ENCODE measurements around the gene C4A. TPM values are rescaled to one million over a fixed set of nuclear protein-coding genes. Genes with fewer than 3 reads are reported as not detected.
"Not testable (repeated sequence)": the region's sequence is repeated elsewhere in the genome, so short reads cannot be mapped to it uniquely, and the experiment has no call there.

Gene C4A
- total RNA-seq, 1 donor from 2014 or later: 42.4 TPM

- DNase-seq (ENCODE audit: low read depth): no peak
Measured at GRCh38 chr6:31979238-31979898, 2.5 kb upstream of the C4A start.

- peak; percentile 26 for DNase-seq (ENCODE audit: low read depth)
Measured at GRCh38 chr6:31980195-31980876, 1.5 kb upstream of the C4A start.

DNA sequence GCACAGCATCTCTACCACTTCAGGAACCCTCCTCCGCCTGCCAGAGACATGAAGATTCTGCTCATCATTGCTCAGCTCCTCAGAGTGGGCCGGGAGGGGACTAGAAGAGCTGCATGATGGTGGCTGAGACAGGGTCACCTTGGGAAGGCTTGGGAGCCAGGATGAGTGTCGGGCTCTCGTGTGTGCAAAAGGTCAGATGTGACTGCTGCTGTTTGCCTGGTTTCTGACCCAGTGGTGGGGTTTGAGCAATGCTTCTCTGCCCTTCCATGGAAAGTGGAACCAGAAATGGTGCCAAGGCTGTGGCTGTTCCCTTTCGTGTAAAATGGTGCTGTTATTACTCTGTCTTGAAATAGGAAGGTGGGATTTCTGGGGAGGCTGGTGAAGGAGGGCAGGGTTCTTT is 859 bp upstream of the C4A start:
- not testable (repeated sequence) for DNase-seq (ENCODE audit: low read depth)

GRCh38 chr6:31989363-31989762 is 7.5 kb downstream of the C4A start:
- not testable (repeated sequence) for DNase-seq (ENCODE audit: low read depth)

GRCh38 chr6:31994421-31994820 is 12.6 kb downstream of the C4A start:
- not testable (repeated sequence) for DNase-seq (ENCODE audit: low read depth)

DNA sequence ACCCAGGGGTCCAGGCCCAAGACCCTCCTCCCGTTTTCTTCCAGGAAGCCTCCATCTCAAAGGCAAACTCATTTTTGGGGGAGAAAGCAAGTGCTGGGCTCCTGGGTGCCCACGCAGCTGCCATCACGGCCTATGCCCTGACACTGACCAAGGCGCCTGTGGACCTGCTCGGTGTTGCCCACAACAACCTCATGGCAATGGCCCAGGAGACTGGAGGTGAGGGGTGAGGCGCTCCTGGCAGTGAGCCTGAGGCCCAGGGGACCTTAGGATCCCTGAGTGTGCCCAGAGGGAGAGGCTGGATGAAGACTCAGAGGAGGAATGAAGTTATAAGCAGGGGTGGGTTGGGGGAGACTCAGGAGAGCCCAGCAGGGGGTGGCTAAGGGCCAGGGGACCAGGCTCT is 14.5 kb downstream of the C4A start:
- not testable (repeated sequence) for DNase-seq (ENCODE audit: low read depth)

DNA sequence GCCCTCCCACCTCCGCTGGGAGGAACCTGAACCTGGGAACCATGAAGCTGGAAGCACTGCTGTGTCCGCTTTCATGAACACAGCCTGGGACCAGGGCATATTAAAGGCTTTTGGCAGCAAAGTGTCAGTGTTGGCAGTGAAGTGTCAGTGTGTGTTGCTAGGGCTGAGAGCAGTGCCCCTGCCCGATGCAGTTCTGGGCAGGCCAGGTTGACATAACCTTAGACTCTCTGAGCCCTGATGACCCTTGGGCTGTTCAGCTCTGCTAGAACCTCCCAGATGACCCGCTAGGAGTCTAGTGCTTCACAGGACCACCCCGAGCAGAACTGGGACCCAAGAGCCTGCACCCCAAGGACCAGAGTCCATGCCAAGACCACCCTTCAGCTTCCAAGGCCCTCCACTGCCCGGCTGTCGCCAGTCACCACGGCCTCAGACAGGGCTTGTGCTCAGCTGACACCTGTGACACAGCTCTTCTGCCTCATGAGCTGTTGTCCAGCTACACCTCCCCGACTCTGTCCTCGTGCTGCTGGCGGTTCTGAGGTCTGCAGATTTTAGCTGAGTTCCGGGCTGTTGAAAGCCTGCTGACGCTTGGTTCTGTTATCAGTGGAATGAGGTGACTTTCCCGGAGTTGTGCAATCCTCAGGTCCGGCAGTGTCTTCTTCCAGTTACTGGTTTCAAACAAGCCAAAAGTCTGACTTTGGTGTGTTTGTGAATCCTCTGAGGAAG is 20.9 kb downstream of the C4A start:
- DNase-seq (ENCODE audit: low read depth): not testable (repeated sequence)

DNA sequence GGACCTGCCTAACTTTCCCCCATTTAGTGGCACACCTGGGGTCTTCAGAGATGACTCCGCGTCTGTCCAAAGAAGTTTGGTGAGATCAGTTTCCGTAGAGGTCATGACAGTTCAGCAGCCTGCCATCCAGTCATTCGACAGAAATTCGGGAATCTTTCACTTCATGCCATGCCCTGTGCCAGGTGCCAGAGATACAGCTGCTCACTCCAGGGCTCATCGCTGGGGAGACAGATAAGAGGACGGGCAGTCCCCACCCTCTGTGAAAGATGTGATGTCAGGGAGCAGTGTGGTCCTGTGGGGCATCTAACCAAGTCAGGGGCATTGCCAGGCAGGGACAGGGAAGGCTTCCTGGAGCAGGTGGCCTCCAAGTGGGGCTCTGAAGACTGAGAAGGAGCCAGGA is 21.4 kb downstream of the C4A start:
- not testable (repeated sequence) for DNase-seq (ENCODE audit: low read depth)

DNA sequence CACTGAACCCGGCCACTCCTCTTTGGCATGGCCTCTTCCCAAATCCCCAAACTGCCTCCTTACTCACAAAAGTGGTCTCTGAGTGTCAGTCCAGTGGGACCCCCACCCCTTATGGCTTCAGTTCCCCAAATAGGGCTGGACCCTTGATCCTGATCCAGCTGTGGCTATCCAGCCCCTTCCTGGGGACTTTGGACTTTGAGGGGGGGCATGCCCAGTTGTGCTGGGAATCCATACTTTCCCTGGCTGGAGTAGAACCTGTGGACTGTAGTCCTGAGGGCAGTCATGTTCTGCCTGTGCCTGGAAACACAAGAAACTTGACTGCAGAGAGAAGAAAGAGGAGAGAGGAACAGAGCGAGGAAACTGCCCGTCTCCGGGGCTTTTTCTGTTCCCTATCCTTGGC is 22.5 kb downstream of the C4A start:
- DNase-seq (ENCODE audit: low read depth): not testable (repeated sequence)

GRCh38 chr6:32004864-32005537 is 23.1 kb downstream of the C4A start:
- not testable (repeated sequence) for DNase-seq (ENCODE audit: low read depth)

DNA sequence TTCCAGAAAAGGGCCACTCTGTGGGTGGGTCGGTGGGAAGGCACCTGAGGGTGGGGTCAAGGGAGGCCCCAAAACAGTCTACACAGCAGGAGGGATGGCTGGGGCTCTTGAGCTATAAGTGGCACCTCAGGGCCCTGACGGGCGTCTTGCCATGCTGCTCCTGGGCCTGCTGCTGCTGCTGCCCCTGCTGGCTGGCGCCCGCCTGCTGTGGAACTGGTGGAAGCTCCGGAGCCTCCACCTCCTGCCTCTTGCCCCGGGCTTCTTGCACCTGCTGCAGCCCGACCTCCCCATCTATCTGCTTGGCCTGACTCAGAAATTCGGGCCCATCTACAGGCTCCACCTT is 23.7 kb downstream of the C4A start:
- not testable (repeated sequence) for DNase-seq (ENCODE audit: low read depth)

GRCh38 chr6:32005991-32006529 is 24.2 kb downstream of the C4A start:
- DNase-seq (ENCODE audit: low read depth): not testable (repeated sequence)

- not testable (repeated sequence) for DNase-seq (ENCODE audit: low read depth)
Measured at GRCh38 chr6:32007086-32007485, 25.2 kb downstream of the C4A start.

GRCh38 chr6:32008037-32008436 is 26.2 kb downstream of the C4A start:
- DNase-seq (ENCODE audit: low read depth): not testable (repeated sequence)

DNA sequence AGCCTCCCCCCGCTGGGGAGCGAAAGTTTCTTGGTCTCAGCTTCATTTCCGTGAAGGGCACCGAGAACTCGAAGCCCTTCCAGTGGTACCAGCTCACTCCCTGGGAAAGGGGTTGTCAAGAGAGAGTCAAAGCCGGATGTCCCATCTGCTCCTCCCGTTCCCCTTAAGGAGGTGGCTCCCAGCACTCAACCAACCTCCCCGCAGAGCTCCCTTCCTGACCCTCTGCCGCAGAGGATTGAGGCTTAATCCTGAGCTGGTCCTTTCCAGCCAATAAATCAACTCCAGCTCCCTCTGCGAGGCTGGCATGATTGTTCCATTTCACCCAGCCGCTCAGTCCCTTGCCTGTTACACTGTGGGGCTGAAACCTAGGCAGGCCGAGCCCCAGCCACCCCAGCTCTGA is 26.8 kb downstream of the C4A start:
- not testable (repeated sequence) for DNase-seq (ENCODE audit: low read depth)

DNA sequence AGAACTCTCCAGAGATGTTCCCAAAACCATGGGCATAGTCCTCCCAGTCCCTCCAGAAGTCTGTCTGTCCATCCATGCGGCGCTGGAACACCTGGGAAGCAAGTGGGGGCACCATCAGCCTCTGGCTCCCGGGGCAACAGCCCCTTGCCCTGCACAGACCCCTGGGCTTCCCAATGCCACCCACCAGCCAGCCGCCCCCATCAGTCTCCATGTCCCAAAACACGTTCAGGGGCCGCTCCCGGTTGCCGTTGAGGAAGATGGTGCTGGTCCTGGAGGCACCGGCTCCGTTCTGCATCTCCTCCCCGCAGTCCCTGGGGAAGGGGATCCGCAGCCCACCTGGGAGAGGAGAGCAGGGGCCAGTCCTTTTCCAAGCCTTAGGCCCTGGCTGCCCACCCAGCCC is 27.7 kb downstream of the C4A start:
- not testable (repeated sequence) for DNase-seq (ENCODE audit: low read depth)

GRCh38 chr6:32010856-32011530 is 29.1 kb downstream of the C4A start:
- not testable (repeated sequence) for DNase-seq (ENCODE audit: low read depth)

- not testable (repeated sequence) for DNase-seq (ENCODE audit: low read depth)
Measured at GRCh38 chr6:32012941-32013617, 31.2 kb downstream of the C4A start.

DNA sequence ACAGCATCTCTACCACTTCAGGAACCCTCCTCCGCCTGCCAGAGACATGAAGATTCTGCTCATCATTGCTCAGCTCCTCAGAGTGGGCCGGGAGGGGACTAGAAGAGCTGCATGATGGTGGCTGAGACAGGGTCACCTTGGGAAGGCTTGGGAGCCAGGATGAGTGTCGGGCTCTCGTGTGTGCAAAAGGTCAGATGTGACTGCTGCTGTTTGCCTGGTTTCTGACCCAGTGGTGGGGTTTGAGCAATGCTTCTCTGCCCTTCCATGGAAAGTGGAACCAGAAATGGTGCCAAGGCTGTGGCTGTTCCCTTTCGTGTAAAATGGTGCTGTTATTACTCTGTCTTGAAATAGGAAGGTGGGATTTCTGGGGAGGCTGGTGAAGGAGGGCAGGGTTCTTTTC is 31.9 kb downstream of the C4A start:
- not testable (repeated sequence) for DNase-seq (ENCODE audit: low read depth)

GRCh38 chr6:32014547-32014946 is 32.7 kb downstream of the C4A start, which contains the start of gene C4B:
TSS of gene C4B (plus strand) at chr6:32014795. CDS start at chr6:32014846, 51 bp downstream.
- not testable (repeated sequence) for DNase-seq (ENCODE audit: low read depth)

DNA sequence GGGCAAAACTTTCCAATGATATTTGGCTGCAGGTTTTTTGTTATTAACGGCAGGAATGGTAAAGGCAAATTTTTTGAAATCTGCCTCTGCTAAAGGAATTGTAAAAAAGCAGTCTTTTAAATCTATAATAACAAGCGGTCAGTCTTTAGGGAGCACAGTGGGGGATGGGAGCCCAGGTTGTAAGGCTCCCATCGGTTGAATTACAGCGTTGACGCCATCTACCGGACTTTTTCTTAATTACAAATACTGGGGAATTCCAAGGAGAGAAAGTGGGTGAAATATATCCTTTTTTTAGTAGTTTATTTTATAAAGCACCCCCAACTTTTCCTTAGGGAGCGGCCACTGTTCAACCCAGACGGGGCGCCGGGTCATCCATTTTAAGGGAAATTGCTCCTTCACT is 40.2 kb downstream of the C4A start:
- DNase-seq (ENCODE audit: low read depth): not testable (repeated sequence)

Measured in renal cortical epithelial cell (primary cell).